Right renal pelvis (tissue), 4 donors: ENCODE results near the gene SLC12A9. TPM values are rescaled to one million over a fixed set of nuclear protein-coding genes. Genes with fewer than 3 reads are reported as not detected.

Experiments
- DNase-seq, 4 donors: peaks; one replicate each; pipeline ENCODE4 v3.0.0-alpha.2; 2013; ENCODE audit warnings: low read depth in 4 of 4, low spot score in 3 of 4, missing footprints in 1 of 4
- polyA plus RNA-seq, 4 donors: library from polyadenylated mRNA; unstranded; fragments of 120-200 nt; gene quantifications; one replicate each; pipeline ENCODE4 v1.2.1, GENCODE V29; 2013; ENCODE audit not compliant: insufficient read length in 4 of 4

SLC12A9 gene
- polyA plus RNA-seq, 4 donors: 19.5 to 28.5 (median 24.9) TPM

GRCh38 chr7:100856871-100857282 lies 4.4 kb downstream of the SLC12A9 start:
- DNase-seq: no peak

GRCh38 chr7:100859856-100860255 lies 7.3 kb downstream of the SLC12A9 start:
- no peak for DNase-seq

GRCh38 chr7:100860702-100861615 lies 8.4 kb downstream of the SLC12A9 start:
- DNase-seq: no peak

- no peak for DNase-seq
These were observed 9.1 kb downstream of the SLC12A9 start for GRCh38 chr7:100861616-100861985.

GRCh38 chr7:100863406-100863950 lies 11.0 kb downstream of the SLC12A9 start:
- DNase-seq: no peak

- DNase-seq: no peak
These were observed 11.8 kb downstream of the SLC12A9 start for GRCh38 chr7:100864263-100864845.

GRCh38 chr7:100865372-100865911 lies 12.9 kb downstream of the SLC12A9 start:
- DNase-seq: no peak

GRCh38 chr7:100865938-100866728 lies 13.6 kb downstream of the SLC12A9 start:
- no peak for DNase-seq

GRCh38 chr7:100866729-100867039 lies 14.2 kb downstream of the SLC12A9 start:
- DNase-seq: no peak

- DNase-seq: peak; percentile 86 to 89 (median 86)
These were observed 14.7 kb downstream of the SLC12A9 start, which contains the start of gene TRIP6 for GRCh38 chr7:100867040-100867775. Gene TRIP6 (plus strand): TSS chr7:100867387. CDS start chr7:100867498, 111 bp downstream.

GRCh38 chr7:100867776-100868485 lies 15.4 kb downstream of the SLC12A9 start:
- no peak for DNase-seq

GRCh38 chr7:100873599-100874299 lies 21.2 kb downstream of the SLC12A9 start:
- DNase-seq: no peak

- DNase-seq: no peak
These were observed 21.7 kb downstream of the SLC12A9 start for GRCh38 chr7:100874300-100874576.

GRCh38 chr7:100874577-100875355 lies 22.3 kb downstream of the SLC12A9 start, which contains the start of gene SRRT:
Gene SRRT (plus strand): TSS chr7:100875103. CDS start chr7:100875591, 488 bp downstream.
- peak; percentile 97 to 99 (median 98) for DNase-seq

GRCh38 chr7:100875356-100875751 lies 22.8 kb downstream of the SLC12A9 start:
- DNase-seq: no peak

- DNase-seq: no peak
These were observed 25.5 kb downstream of the SLC12A9 start for GRCh38 chr7:100878013-100878412.

GRCh38 chr7:100878685-100879084 lies 26.2 kb downstream of the SLC12A9 start:
- DNase-seq: no peak

- DNase-seq: no peak
These were observed 27.3 kb downstream of the SLC12A9 start for GRCh38 chr7:100879685-100880261.
